ENCODE data around the gene TFDP1.

Gene TFDP1

DNA sequence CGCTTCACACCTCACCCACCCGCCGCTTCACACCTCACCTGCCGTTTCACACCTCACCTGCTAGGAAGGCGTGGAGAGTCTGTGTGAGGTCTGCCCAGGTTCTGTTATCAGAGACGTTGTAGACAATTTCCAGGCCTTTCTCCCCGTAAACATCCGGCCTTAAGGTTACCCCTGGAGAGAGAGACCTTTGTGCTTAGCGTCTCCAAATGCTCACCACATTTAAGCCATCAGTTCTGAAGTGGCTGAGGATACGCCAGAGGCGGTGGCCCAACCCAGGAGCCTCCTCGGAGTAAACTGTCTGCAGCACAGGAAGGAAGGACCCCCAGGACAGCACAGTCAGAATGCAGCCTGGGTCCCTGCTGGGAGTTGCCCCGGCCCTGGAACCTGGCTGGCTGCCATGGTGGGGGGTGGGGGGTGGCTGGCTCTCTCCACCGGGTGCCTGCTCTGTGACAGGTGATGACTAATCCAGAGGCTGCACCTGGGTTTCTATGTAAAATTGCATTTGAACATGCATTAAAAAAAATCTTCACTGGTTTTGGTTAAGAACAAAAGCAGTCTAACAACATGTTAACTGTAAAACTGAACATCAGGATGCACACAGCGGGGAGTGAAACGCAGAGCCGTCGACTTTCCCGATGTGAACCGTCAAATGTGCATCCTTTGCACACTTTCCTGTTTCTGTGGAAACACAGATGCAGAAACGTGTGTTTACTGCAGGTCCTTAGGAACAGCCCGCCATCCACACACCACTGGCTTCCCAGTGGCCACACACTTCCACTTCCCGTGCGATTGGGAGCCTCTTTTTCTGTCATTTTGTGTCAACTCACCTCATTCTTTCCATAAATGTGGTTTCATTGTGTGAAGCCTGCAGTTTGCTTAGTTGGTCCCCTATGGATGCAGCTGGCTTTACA, 69.0 kb downstream of the TFDP1 start:
- DNase-seq = no peak

DNA sequence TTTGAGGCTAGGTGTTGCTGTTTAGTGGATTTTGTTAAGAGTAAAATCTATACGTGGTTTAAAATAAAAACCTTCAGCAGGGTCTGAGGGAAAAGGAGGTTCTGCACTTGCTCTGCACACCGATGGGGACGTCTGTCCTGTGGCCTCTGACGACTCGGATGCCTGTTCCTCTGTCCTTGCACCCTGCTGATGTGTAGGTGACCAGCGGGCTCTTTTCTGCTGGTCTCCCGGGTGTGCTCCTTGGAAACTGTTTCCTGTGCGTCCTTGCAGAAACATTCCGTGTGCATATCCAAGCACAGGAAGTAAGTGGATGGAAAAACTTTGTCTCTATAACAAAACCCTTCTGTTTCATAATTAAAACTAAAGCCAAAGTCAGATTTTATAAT, 69.6 kb downstream of the TFDP1 start:
- no peak for DNase-seq

GRCh38 chr13:113654591-113655345, 70.2 kb downstream of the TFDP1 start:
- no peak for DNase-seq

- no peak for DNase-seq
Observed at GRCh38 chr13:113655346-113656002, 70.9 kb downstream of the TFDP1 start.

GRCh38 chr13:113656003-113656588, 71.5 kb downstream of the TFDP1 start:
- DNase-seq = no peak

- no peak for DNase-seq
Observed at GRCh38 chr13:113656831-113657671, 72.5 kb downstream of the TFDP1 start.

GRCh38 chr13:113657851-113658741, 73.5 kb downstream of the TFDP1 start, which contains the start of gene ATP4B:
ATP4B (minus strand) TSS chr13:113658198; CDS start chr13:113658144, 54 bp downstream.
- DNase-seq = no peak

GRCh38 chr13:113658836-113659235, 74.3 kb downstream of the TFDP1 start:
- no peak for DNase-seq

- DNase-seq = no peak
Observed at GRCh38 chr13:113659337-113659736, 74.8 kb downstream of the TFDP1 start.

DNA sequence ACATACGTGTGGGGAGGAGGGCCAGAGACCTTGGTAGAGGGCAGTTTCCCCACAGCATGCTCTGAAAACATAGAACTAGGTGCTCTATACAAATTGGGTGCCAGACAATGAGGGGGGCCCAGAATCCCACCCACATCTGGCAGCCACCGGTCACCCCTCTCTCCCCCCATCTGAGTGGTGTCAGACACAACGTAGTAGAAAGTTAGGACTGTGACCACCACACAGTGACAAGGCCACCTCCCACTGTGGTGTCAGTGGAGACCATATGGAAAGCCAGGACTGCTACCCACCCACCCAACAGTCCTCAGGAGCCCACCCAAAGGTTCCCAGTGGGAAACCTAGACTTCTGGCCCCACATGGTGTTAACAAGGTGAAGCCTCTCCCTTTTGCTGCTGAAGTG, 75.5 kb downstream of the TFDP1 start:
- DNase-seq = no peak

DNA sequence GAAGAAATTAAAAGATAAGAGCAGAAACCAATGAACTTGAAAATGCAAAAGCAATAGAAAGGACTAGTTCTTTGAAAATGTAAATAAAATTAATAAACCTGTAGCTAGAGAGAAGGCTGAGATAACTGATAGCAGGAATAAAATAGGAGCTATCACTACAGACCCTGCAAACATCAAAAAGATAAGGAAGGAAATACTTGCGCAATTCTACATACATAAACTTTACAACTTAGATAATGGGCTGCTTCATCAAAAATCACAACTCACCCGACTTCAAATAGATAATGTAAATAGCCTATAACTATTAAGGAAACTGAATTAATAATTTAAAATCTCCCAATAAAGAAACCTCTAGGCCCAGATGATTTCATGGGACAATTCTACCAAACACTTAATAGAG, 77.0 kb downstream of the TFDP1 start:
- no peak for DNase-seq

DNA sequence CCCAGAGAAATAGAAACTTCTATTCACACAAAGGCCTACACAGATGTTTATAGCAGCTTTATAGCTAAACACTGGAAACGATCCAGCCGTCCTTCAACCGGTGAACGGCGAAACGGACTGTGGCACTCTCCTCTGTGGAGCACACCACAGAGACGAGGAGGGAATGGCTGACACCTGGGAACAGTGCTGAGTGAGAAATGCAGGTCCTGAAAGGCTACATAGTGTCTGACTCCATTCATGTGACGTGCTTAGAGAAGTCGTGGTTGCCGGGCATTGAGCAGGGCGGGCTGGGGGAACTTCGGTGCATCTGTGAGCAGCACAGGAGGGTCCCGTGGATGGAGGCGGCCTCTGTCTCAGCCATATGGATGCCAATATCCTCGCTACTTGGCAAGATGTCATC, 79.4 kb downstream of the TFDP1 start:
- no peak for DNase-seq

DNA sequence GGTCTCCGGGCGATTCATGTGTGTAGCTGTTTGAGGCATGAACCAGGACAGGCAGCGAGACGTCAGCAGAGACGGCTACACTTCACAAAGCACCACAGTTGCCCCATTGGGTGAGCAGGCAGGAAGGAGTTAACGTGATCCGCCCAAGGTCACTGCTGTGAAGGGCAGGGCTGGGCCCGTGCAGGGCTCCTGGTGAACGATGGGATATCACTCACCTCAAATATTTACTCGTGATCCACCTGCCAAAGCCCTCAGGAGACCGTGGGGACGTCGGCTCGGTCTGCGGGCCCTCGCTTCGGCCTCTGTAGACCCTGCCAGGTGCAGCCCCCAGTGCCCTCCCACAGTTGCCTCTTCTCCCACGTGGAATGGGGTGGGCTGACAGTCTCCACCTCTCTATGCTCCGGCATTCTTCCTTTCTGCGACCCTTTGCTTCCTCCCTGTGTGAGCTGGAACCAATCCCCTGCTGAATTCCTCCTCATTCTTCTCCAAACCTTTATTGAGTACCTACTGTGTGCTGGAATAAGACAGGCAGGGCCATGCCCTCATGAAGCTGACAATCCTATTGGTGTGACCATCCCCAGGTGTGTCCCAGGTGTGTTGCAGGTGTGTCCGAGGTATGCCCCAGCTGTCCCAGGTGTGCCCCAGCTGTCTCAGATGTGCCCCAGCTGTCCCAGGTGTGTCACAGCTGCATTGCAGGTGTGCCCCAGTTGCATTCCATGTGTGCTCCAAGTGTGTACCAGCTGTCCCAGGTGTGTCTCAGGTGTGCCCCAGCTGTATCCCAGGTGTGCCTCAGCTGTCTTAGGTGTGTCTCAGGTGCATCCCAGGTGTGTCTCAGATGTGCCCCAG, 80.4 kb downstream of the TFDP1 start:
- no peak for DNase-seq

GRCh38 chr13:113665597-113666328, 81.2 kb downstream of the TFDP1 start:
- DNase-seq = no peak

DNA sequence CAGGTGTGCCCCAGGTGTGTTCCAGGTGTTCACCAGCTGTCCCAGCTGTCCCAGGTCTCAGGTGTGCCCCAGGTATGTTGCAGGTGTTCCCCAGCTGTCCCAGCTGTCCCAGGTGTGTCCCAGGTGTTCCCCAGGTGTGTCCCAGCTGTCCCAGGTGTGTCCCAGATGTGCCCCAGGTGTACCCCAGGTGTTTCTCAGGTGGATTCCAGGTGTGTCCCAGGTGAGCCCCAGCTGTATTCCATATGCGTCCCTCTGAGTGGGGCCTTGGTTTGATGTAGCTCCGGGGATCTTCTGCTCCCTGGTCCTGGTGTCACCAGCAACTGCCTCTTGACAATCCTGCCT, 81.7 kb downstream of the TFDP1 start:
- DNase-seq = no peak

DNA sequence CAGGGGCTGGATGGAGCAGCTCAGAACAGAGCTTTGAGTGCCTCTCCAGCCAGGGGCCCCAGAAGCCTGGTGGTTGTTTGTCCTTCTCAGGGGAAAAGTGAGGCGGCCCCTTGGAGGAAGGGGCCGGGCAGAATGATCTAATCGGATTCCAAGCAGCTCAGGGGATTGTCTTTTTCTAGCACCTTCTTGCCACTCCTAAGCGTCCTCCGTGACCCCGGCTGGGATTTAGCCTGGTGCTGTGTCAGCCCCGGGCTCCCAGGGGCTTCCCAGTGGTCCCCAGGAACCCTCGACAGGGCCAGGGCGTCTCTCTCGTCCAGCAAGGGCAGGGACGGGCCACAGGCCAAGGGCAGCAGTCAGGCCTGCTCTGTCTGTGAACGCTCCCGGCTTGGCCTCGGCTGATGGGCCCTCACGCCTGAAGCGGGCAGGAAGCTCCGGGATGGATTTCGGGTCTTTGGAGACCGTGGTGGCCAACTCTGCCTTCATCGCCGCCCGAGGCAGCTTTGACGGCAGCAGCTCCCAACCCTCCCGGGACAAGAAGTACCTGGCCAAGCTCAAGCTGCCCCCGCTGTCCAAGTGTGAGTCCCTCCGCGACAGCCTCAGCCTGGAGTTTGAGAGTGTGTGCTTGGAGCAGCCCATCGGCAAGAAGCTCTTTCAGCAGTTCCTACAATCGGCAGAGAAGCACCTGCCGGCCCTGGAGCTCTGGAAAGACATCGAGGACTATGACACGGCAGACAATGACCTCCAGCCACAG, 82.6 kb downstream of the TFDP1 start, which contains the start of gene GRK1:
GRK1 (plus strand) TSS at position 269 of the 751 bp plus-strand sequence; CDS start at position 437, 168 bp downstream.
- no peak for DNase-seq

DNA sequence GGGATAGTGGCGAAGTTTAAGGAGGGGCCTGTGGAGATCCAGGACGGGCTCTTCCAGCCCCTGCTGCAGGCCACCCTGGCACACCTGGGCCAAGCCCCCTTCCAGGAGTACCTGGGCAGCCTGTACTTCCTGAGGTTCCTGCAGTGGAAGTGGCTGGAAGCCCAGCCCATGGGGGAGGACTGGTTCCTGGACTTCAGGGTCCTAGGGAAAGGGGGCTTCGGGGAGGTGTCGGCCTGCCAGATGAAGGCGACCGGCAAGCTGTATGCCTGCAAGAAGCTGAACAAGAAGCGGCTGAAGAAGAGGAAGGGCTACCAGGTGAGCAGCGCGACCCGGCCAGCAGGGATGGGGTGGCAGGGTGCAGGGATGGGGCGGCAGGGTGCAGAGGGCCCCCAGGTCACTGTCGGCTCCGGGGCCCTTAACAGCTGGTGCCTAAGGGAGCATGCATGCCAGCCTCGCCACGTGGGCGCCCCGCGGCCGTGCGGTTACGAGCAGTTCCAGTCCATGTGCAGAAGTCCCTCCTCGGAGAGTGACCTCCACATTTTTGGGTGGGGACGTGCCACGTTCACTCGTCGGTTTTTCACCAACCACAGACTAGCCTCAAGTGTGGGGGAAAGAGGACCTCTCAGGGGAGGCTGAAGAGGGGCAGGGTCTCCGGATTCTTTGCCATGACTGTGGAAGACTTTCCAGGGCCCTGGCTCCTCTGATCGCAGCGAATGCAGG, 83.4 kb downstream of the TFDP1 start:
- DNase-seq = no peak

DNA sequence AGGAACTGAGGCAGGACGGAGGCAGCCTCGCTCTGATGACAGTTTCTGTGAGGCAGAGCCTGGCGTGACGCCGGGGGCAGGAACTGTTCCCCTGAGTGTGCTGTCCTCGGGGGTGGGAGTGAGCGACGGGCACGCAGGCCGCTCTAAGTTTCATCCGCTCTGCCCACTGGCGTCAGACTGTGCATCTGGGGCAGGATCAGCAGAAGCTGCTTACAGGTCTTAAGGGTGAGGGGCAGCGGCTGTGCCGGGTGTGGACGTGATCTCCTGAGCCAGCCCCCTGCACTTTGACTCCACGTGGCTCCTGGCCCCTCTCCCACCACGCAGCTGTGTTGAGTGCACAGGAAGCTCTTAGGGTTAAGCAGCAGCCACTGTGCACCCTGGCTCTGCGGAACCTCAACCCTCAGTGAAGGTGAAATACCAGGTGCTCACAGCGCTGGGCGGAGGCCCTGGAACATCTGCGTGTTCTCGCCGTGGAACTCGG, 84.0 kb downstream of the TFDP1 start:
- DNase-seq = no peak
